H9 (cell line): ENCODE results near the gene CROCC2. TPM values are rescaled to one million over a fixed set of nuclear protein-coding genes. Genes with fewer than 3 reads are reported as not detected.

Experiments used
- DNase-seq: peaks from one replicate; pipeline ENCODE4 v3.0.0-alpha.2; 2017
- H2AFZ ChIP-seq: one replicate; pipeline ENCODE4 v1.6.1; 2013; ENCODE audit warnings: mild to moderate bottlenecking, low read length, control low read depth, moderate library complexity
- H2AK5ac ChIP-seq: 2 replicates; pipeline ENCODE4 v1.6.1; 2013; ENCODE audit warnings: low read length, control low read depth, mixed read lengths; ENCODE audit not compliant: insufficient read length
- H2BK120ac ChIP-seq: one replicate; pipeline ENCODE4 v1.6.1; 2013; ENCODE audit warnings: low read depth, mild to moderate bottlenecking, low read length, control low read depth, inconsistent platforms; ENCODE audit not compliant: poor library complexity, severe bottlenecking
- H2BK12ac ChIP-seq: 2 replicates; pipeline ENCODE4 v1.6.1; 2013; ENCODE audit warnings: low read length, control low read depth, mixed read lengths, low read depth; ENCODE audit not compliant: insufficient read length
- H2BK15ac ChIP-seq: 2 replicates; pipeline ENCODE4 v1.6.1; 2013; ENCODE audit warnings: low read depth, low read length, control low read depth
- H2BK20ac ChIP-seq: one replicate; pipeline ENCODE4 v1.6.1; 2013; ENCODE audit warnings: low read depth, mild to moderate bottlenecking, low read length, control low read depth, inconsistent platforms; ENCODE audit not compliant: poor library complexity, severe bottlenecking
- H2BK5ac ChIP-seq: 2 replicates; pipeline ENCODE4 v1.6.1; 2013; ENCODE audit warnings: low read length, control low read depth, mixed read lengths; ENCODE audit not compliant: insufficient read length
- H3K14ac ChIP-seq: 2 replicates; pipeline ENCODE4 v1.6.1; 2013; ENCODE audit warnings: low read length, control low read depth; ENCODE audit not compliant: insufficient read depth
- H3K18ac ChIP-seq: 2 replicates; pipeline ENCODE4 v1.6.1; 2013; ENCODE audit warnings: low read depth, mild to moderate bottlenecking, mixed read lengths, low read length, control low read depth; ENCODE audit not compliant: insufficient read length
- H3K23ac ChIP-seq: 2 replicates; pipeline ENCODE4 v1.6.1; 2013; ENCODE audit warnings: low read length, control low read depth, mixed read lengths, low read depth; ENCODE audit not compliant: insufficient read length
- H3K23me2 ChIP-seq: 2 replicates; pipeline ENCODE4 v1.6.1; 2013; ENCODE audit warnings: low read depth, mild to moderate bottlenecking, mixed read lengths, low read length, control low read depth; ENCODE audit not compliant: insufficient read length, poor library complexity, severe bottlenecking
- H3K27ac ChIP-seq: 2 replicates; pipeline ENCODE4 v1.5.1; 2013; ENCODE audit warnings: low read length, control low read depth, mixed read lengths, low read depth; ENCODE audit not compliant: insufficient read length
- H3K27me3 ChIP-seq: 2 replicates; pipeline ENCODE4 v1.6.1; 2013; ENCODE audit warnings: low read length, control low read depth, inconsistent platforms; ENCODE audit not compliant: insufficient read depth
- H3K4ac ChIP-seq: 2 replicates; pipeline ENCODE4 v1.6.1; 2013; ENCODE audit warnings: low read depth, mild to moderate bottlenecking, control low read depth, inconsistent platforms, low read length, moderate library complexity
- H3K4me1 ChIP-seq: 2 replicates; pipeline ENCODE4 v1.6.1; 2013; ENCODE audit warnings: low read length, control low read depth, inconsistent platforms; ENCODE audit not compliant: insufficient read depth
- H3K4me2 ChIP-seq: 2 replicates; pipeline ENCODE4 v1.6.1; 2013; ENCODE audit warnings: low read length, control low read depth, mixed read lengths; ENCODE audit not compliant: insufficient read length, insufficient read depth
- H3K56ac ChIP-seq: 2 replicates; pipeline ENCODE4 v1.6.1; 2013; ENCODE audit warnings: low read depth, mild to moderate bottlenecking, mixed read lengths, low read length, control low read depth; ENCODE audit not compliant: insufficient read length
- H3K79me1 ChIP-seq: 2 replicates; pipeline ENCODE4 v1.6.1; 2013; ENCODE audit warnings: low read depth, mild to moderate bottlenecking, moderate library complexity, low read length, control low read depth, inconsistent platforms; ENCODE audit not compliant: insufficient read depth, poor library complexity, severe bottlenecking
- H3K79me2 ChIP-seq: 2 replicates; pipeline ENCODE4 v1.6.1; 2013; ENCODE audit warnings: low read length, control low read depth, inconsistent platforms; ENCODE audit not compliant: insufficient read depth
- H3K9ac ChIP-seq: 2 replicates; pipeline ENCODE4 v1.6.1; 2013; ENCODE audit warnings: low read length, control low read depth, mixed read lengths; ENCODE audit not compliant: insufficient read length; ENCODE audit errors: extremely low read depth
- H3K9me3 ChIP-seq: one replicate; pipeline ENCODE4 v1.6.1; 2013; ENCODE audit warnings: low read depth, low read length, inconsistent platforms; ENCODE audit not compliant: control insufficient read depth
- H3T11ph ChIP-seq: one replicate; pipeline ENCODE4 v1.6.1; 2013; ENCODE audit warnings: mild to moderate bottlenecking, low read length, control low read depth, inconsistent platforms
- H4K20me1 ChIP-seq: one replicate; pipeline ENCODE4 v1.6.1; 2013; ENCODE audit not compliant: control insufficient read depth, insufficient read length, insufficient read depth
- H4K5ac ChIP-seq: 2 replicates; pipeline ENCODE4 v1.6.1; 2013; ENCODE audit warnings: low read depth, mild to moderate bottlenecking, mixed read lengths, low read length, control low read depth; ENCODE audit not compliant: insufficient read length
- H4K8ac ChIP-seq: replicated peaks from 2 replicates; pipeline ENCODE4 v1.6.1; 2013; ENCODE audit warnings: low read length, control low read depth, mixed read lengths, low read depth; ENCODE audit not compliant: insufficient read length
- H4K91ac ChIP-seq: 2 replicates; pipeline ENCODE4 v1.6.1; 2013; ENCODE audit warnings: low read depth, mild to moderate bottlenecking, moderate library complexity, mixed read lengths, low read length, control low read depth; ENCODE audit not compliant: insufficient read length
- H3K27ac Mint-ChIP-seq, 3 experiments: 2 replicates in 2 of 3; 3 replicates in 1 of 3; pipeline ENCODE4 v1.8.0; 2020 to 2021; ENCODE audit warnings: mixed read lengths in 3 of 3, mild to moderate bottlenecking in 1 of 3, moderate library complexity in 1 of 3
- H3K27me3 Mint-ChIP-seq: 2 replicates; pipeline ENCODE4 v1.8.0; 2021; ENCODE audit warnings: low read depth, mild to moderate bottlenecking, moderate library complexity, mixed read lengths
- H3K36me3 Mint-ChIP-seq, 3 experiments: 2 replicates in 2 of 3; 3 replicates in 1 of 3; pipeline ENCODE4 v1.8.0; 2020 to 2021; ENCODE audit warnings: low read depth in 3 of 3, mixed read lengths in 3 of 3; ENCODE audit not compliant: insufficient read depth in 1 of 3
- H3K4me1 Mint-ChIP-seq, 2 experiments: 2 replicates each; pipeline ENCODE4 v1.8.0; 2020; ENCODE audit warnings: mixed read lengths in 2 of 2
- H3K4me3 Mint-ChIP-seq, 2 experiments: 2 replicates in 1 of 2; 3 replicates in 1 of 2; pipeline ENCODE4 v1.8.0; 2020 to 2021; ENCODE audit warnings: mild to moderate bottlenecking in 2 of 2, mixed read lengths in 2 of 2, moderate library complexity in 1 of 2
- H3K9me3 Mint-ChIP-seq, 2 experiments: 2 replicates in 1 of 2; 3 replicates in 1 of 2; pipeline ENCODE4 v1.8.0; 2020; ENCODE audit warnings: mild to moderate bottlenecking in 2 of 2, mixed read lengths in 2 of 2, moderate library complexity in 1 of 2
- WGBS: extraction: QIAGEN DNeasy Blood & Tissue Kit; methylation state at CpG from one replicate; pipeline ENCODE4 v1.1.7; 2013; ENCODE audit warnings: missing lambda C conversion rate, low lambda C conversion rate, mixed read lengths; ENCODE audit not compliant: insufficient read length; ENCODE audit errors: extremely low coverage; 5-methylcytosine and 5-hydroxymethylcytosine counted together
- total RNA-seq: library from RNA; stranded (reverse); gene quantifications from 2 replicates; pipeline ENCODE4 v1.2.1, GENCODE V29; 2021
- TF ChIP-seq, protein P1 (sequence below): fragments of 200-600 bp; sonication (generic); conservative IDR thresholded peaks from 3 replicates; pipeline ENCODE4 v1.8.0; 2021; ENCODE audit warnings: antibody characterized with exemption, mild to moderate bottlenecking

CROCC2 gene
- total RNA-seq, 1 experiment from 2014 or later = not detected

DNA sequence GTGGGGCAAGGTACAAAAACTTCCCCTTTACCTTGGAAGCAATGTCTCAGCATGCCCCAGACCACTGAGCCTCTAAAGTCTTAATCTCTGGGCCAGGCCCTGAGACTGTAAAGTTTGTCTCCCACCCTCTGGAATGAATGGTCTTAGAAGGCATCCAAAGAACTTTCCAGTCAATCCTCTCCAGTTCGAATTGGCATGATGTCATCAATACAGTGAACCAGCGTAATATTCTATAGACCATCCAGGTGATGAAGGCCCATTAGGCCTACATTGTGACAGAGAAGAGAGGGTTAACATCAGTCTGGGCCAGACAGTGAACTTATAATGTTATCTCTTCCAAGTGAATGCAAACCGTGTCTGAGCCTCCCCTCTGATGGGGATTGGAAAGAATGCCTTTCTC lies 21.4 kb upstream of the CROCC2 start:
- Histone ChIP-seq H3K27ac (no peak overlapping the region), H2AFZ (no peak overlapping the region), H2BK15ac (no peak overlapping the region), H2BK20ac (no peak overlapping the region), H3K9ac (no peak overlapping the region), H4K8ac (no peak overlapping the region), H3K14ac (no peak overlapping the region), H3T11ph (no peak overlapping the region), H3K56ac (no peak overlapping the region), H3K9me3 (no peaks in the 10 kb centered on the region), H3K27me3 (no peaks in the 10 kb centered on the region), H4K91ac (no peak overlapping the region), H3K4me2 (no peak overlapping the region), H3K23me2 (no peaks in the 10 kb centered on the region), H2BK120ac (no peak overlapping the region), H3K79me2 (no peaks in the 10 kb centered on the region), H4K20me1 (no peaks in the 10 kb centered on the region), H2AK5ac (no peak overlapping the region), H2BK5ac (no peak overlapping the region), H4K5ac (no peak overlapping the region), H3K4me1 (no peaks in the 10 kb centered on the region), H3K23ac (no peak overlapping the region), H2BK12ac (no peak overlapping the region), H3K79me1 (no peaks in the 10 kb centered on the region), H3K4ac (no peak overlapping the region), H3K18ac (no peak overlapping the region)
- no peak overlapping the region for H3K27ac Mint-ChIP-seq
- no peaks in the 10 kb centered on the region; the same call in 1 of the 2 replicates for H3K27me3 Mint-ChIP-seq
- peaks cover 4 to 6% of the 10 kb centered on the region in 2 experiments for H3K4me1 Mint-ChIP-seq
- DNase-seq = no peak
- H3K9me3 Mint-ChIP-seq = no peaks in the 10 kb centered on the region
- no peaks in the 10 kb centered on the region for H3K36me3 Mint-ChIP-seq
- no peak overlapping the region for H3K4me3 Mint-ChIP-seq
- no CpG with 5 or more reads among the region's 3 CpGs for WGBS
- TF ChIP-seq, protein P1, sequence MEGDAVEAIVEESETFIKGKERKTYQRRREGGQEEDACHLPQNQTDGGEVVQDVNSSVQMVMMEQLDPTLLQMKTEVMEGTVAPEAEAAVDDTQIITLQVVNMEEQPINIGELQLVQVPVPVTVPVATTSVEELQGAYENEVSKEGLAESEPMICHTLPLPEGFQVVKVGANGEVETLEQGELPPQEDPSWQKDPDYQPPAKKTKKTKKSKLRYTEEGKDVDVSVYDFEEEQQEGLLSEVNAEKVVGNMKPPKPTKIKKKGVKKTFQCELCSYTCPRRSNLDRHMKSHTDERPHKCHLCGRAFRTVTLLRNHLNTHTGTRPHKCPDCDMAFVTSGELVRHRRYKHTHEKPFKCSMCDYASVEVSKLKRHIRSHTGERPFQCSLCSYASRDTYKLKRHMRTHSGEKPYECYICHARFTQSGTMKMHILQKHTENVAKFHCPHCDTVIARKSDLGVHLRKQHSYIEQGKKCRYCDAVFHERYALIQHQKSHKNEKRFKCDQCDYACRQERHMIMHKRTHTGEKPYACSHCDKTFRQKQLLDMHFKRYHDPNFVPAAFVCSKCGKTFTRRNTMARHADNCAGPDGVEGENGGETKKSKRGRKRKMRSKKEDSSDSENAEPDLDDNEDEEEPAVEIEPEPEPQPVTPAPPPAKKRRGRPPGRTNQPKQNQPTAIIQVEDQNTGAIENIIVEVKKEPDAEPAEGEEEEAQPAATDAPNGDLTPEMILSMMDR = no peak
